Endothelial cell of umbilical vein (primary cell): ENCODE data around the gene THSD4. TPM values are rescaled to one million over a fixed set of nuclear protein-coding genes. Genes with fewer than 3 reads are reported as not detected.

Source experiments
- BruUV-seq: library from RNA; stranded (reverse); fragments of 400-500 nt; replicated peaks from 2 replicates; lab custom pipeline; 2021; lab: Mats Ljungman, UMichigan
- CTCF ChIA-PET: fragments of 300-600, 350-600 bp; sonication (Branson Sonifier 250); formaldehyde crosslinking; loops from one replicate; lab custom pipeline; 2021; ENCODE audit warnings: antibody characterized with exemption, inconsistent platforms; lab: Charles Lee
- POLR2A ChIA-PET: fragments of 300-600, 350-600 bp; sonication (Branson Sonifier 250); formaldehyde crosslinking; loops from one replicate; lab custom pipeline; 2021; ENCODE audit warnings: antibody characterized with exemption, inconsistent platforms; lab: Charles Lee
- DNase-seq: peaks from one replicate; pipeline ENCODE4 v3.0.0-alpha.2; 2011; ENCODE audit warnings: low read depth, low spot score
- FAIRE-seq: peaks from 2 replicates; lab custom pipeline; 2011; peaks lifted over from hg19 to GRCh38; lab: Jason Lieb, UNC
- H2AFZ ChIP-seq: 2 replicates; pipeline ENCODE4 v1.6.0; 2012; ENCODE audit warnings: low read depth, low read length, control low read depth, inconsistent platforms
- H3K27ac ChIP-seq: 2 replicates; pipeline ENCODE4 v1.5.1; 2011; ENCODE audit warnings: low read depth, mild to moderate bottlenecking, control low read depth, low read length, moderate library complexity; ENCODE audit not compliant: insufficient read depth
- H3K27me3 ChIP-seq, 2 experiments: 2 replicates each; pipeline versions ENCODE4 v1.6.0 to v1.6.1; 2011; ENCODE audit warnings: low read length in 2 of 2, mixed read lengths in 1 of 2; ENCODE audit not compliant: control insufficient read depth in 2 of 2, insufficient read depth in 2 of 2
- H3K36me3 ChIP-seq, 2 experiments: 2 replicates in 1 of 2; 3 replicates in 1 of 2; pipeline ENCODE4 v1.5.1; 2011; ENCODE audit warnings: low read length in 2 of 2, mild to moderate bottlenecking in 1 of 2, moderate library complexity in 1 of 2; ENCODE audit not compliant: control insufficient read depth in 2 of 2, insufficient read depth in 2 of 2; ENCODE audit errors: extremely low read depth in 1 of 2
- H3K4me1 ChIP-seq: 3 replicates; pipeline ENCODE4 v1.5.1; 2011; ENCODE audit warnings: mild to moderate bottlenecking, low read length; ENCODE audit not compliant: control insufficient read depth, insufficient read depth; ENCODE audit errors: extremely low read depth
- H3K4me2 ChIP-seq: 2 replicates; pipeline ENCODE4 v1.6.1; 2011; ENCODE audit warnings: low read length, control low read depth, mixed read lengths; ENCODE audit not compliant: insufficient read depth
- H3K4me3 ChIP-seq, 3 experiments: fragments of 200-600 bp in 1 of 3; sonication (generic), shearing (Covaris generic) in 1 of 3; replicated peaks in 1 of 3; 2 replicates each; pipeline ENCODE4 v1.5.1; 2011 to 2016; ENCODE audit warnings: control low read depth in 3 of 3, low read length in 3 of 3, mild to moderate bottlenecking in 2 of 3, inconsistent platforms in 1 of 3, low read depth in 1 of 3, moderate library complexity in 1 of 3; ENCODE audit not compliant: insufficient read depth in 1 of 3
- H3K79me2 ChIP-seq: 2 replicates; pipeline ENCODE4 v1.6.0; 2012; ENCODE audit warnings: low read length, inconsistent platforms; ENCODE audit not compliant: control insufficient read depth, insufficient read depth
- H3K9ac ChIP-seq: replicated peaks from 2 replicates; pipeline ENCODE3; 2011; ENCODE audit warnings: low read length, control low read depth; ENCODE audit not compliant: insufficient read depth; ENCODE audit errors: extremely low read depth
- H3K9me1 ChIP-seq: replicated peaks from 3 replicates; pipeline ENCODE4 v1.6.0; 2011; ENCODE audit warnings: mild to moderate bottlenecking, low read length; ENCODE audit not compliant: control insufficient read depth, insufficient read depth; ENCODE audit errors: extremely low read depth
- H3K9me3 ChIP-seq: replicated peaks from 2 replicates; pipeline ENCODE4 v1.5.1; 2012; ENCODE audit warnings: low read length, inconsistent platforms; ENCODE audit not compliant: control insufficient read depth, insufficient read depth
- H4K20me1 ChIP-seq: replicated peaks from 2 replicates; pipeline ENCODE3; 2011; ENCODE audit warnings: mild to moderate bottlenecking, low read length; ENCODE audit not compliant: control insufficient read depth, insufficient read depth; ENCODE audit errors: extremely low read depth
- EZH2 ChIP-seq: IDR thresholded peaks from 2 replicates; pipeline ENCODE4 v1.6.1; 2012; ENCODE audit warnings: borderline replicate concordance, low read depth, mild to moderate bottlenecking, moderate library complexity, low read length, inconsistent platforms; ENCODE audit not compliant: severe bottlenecking
- FOS ChIP-seq: IDR thresholded peaks from 2 replicates; pipeline ENCODE4 v1.6.1; 2011; ENCODE audit warnings: mild to moderate bottlenecking, low read length, moderate library complexity, borderline replicate concordance; ENCODE audit not compliant: insufficient read depth
- GATA2 ChIP-seq: IDR thresholded peaks from 2 replicates; pipeline ENCODE4 v1.7.0; 2011; ENCODE audit warnings: low read depth, mild to moderate bottlenecking, moderate library complexity, mixed read lengths, low read length; ENCODE audit not compliant: insufficient read length, insufficient read depth
- JUN ChIP-seq: IDR thresholded peaks from 2 replicates; pipeline ENCODE4 v1.6.1; 2011; ENCODE audit warnings: borderline replicate concordance, low read depth; ENCODE audit not compliant: insufficient read length, insufficient read depth
- MYC ChIP-seq: IDR thresholded peaks from one replicate; pipeline ENCODE4 v1.6.1; 2011; ENCODE audit warnings: mild to moderate bottlenecking, low read depth, low read length
- POLR2A ChIP-seq: IDR thresholded peaks from 2 replicates; pipeline ENCODE4 v1.6.1; 2012; ENCODE audit warnings: low read depth, mild to moderate bottlenecking, control low read depth, low read length
- POLR2AphosphoS5 ChIP-seq: IDR thresholded peaks from 2 replicates; pipeline ENCODE4 v1.6.1; 2012; ENCODE audit warnings: low read depth, mild to moderate bottlenecking, control low read depth, low read length, moderate library complexity; ENCODE audit not compliant: insufficient read depth
- dilution Hi-C: fragments of 300-500 bp; cut with MboI; formaldehyde crosslinking; loops from one replicate; pipeline ENCODE4 v1.15.0; 2019; ENCODE audit warnings: low sequenced_read_pairs; ENCODE audit not compliant: extremely low pct_ligation_motif_present
- intact Hi-C: fragments of 100-400 bp; cut with micrococcal nuclease; formaldehyde crosslinking; loops from one replicate; pipeline ENCODE4 v1.10.0; 2022
- polyA plus RNA-seq, 4 experiments: library from polyadenylated mRNA; depleted of rRNA in 3 of 4; stranded (reverse) in 3 of 4; unstranded in 1 of 4; fragments of >200 nt; gene quantifications; 2 replicates each; pipeline versions ENCODE4 v1.2.1 to v1.2.3, GENCODE V29; 2011 to 2012; ENCODE audit warnings: missing spikeins in 1 of 4
- total RNA-seq: library from RNA; stranded (reverse); gene quantifications from 2 replicates; pipeline ENCODE4 v1.2.3, GENCODE V29; 2021
- TF ChIP-seq, protein P1 (sequence below): IDR thresholded peaks from 2 replicates; pipeline ENCODE4 v1.6.1; 2011; ENCODE audit not compliant: insufficient read depth, insufficient read length
- TF ChIP-seq, protein P2 (sequence below), 2 donors: IDR thresholded peaks; 1 replicate in 1 of 2; 2 replicates in 1 of 2; pipeline ENCODE4 v1.5.1; 2011; ENCODE audit warnings: low read length in 2 of 2, mild to moderate bottlenecking in 2 of 2, moderate library complexity in 2 of 2, control low read depth in 1 of 2, inconsistent platforms in 1 of 2, low read depth in 1 of 2; ENCODE audit not compliant: insufficient read depth in 1 of 2; ENCODE audit errors: extremely low read depth in 1 of 2

Gene THSD4
- total and polyA plus RNA-seq, 2 donors (not counting 3 experiments of a cell fraction or from before 2014, with no cell fraction given): 9.9 to 25.4 TPM

DNA sequence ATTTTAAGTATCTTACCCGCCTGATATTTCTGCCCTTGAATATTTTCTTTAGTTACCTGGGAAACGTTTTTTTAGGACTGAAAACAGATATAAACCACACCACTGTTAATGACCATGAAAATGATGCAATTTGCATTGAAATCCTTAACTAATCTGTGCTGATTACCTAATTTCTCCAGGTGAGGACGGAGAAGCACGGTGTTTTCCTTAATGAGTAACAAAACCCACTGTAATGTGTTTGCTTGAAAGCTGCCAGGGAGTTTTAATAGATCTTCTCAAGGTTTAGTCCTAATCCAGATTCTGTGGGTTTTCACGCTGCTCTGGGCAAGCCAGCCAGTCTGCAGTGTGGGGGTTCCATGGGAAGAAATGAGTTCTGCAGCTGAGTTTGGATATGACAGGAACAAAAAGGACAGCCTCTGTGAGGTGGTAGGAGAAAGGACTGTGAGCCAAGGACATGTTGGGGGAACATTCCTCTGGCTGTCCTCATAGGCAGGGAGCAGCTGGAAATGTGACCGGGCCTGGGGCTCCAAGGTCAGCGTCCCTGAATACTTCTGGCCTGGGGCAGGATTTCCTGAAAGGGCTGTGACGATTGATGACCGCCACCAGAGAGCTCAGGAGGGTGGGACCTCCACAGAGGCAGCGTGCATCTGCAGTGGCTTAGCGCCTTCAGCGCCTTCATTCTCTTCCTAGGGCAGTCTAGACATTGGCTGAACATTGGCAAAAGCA lies 18.6 kb downstream of the THSD4 start:
- no peaks in the 10 kb centered on the region for H4K20me1 ChIP-seq
- H3K36me3 ChIP-seq: no peaks in the 10 kb centered on the region
- DNase-seq: no peak
- no peaks in the 10 kb centered on the region for H3K79me2 ChIP-seq
- peaks cover 59% of the 10 kb centered on the region for H3K4me1 ChIP-seq
- no peaks in the 10 kb centered on the region for H3K27me3 ChIP-seq
- H3K27ac ChIP-seq: peak overlapping the region; percentile 35
- H3K9me3 ChIP-seq: no peaks in the 10 kb centered on the region
- dilution Hi-C loops (no loop called here), intact Hi-C loops (loop anchor here (5.0 kb wide), 1 partner anchor 143 kb away; no protein-coding TSS in a partner anchor)
- BruUV-seq: no TSS peak
- H3K9ac ChIP-seq: no peak overlapping the region
- TF ChIP-seq MYC (no peak), JUN (no peak), FOS (no peak), GATA2 (no peak), POLR2AphosphoS5 (no peak), EZH2 (no peak), POLR2A (no peak)
- TF ChIP-seq, protein P1, sequence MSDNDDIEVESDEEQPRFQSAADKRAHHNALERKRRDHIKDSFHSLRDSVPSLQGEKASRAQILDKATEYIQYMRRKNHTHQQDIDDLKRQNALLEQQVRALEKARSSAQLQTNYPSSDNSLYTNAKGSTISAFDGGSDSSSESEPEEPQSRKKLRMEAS: no peak
- TF ChIP-seq, protein P2, sequence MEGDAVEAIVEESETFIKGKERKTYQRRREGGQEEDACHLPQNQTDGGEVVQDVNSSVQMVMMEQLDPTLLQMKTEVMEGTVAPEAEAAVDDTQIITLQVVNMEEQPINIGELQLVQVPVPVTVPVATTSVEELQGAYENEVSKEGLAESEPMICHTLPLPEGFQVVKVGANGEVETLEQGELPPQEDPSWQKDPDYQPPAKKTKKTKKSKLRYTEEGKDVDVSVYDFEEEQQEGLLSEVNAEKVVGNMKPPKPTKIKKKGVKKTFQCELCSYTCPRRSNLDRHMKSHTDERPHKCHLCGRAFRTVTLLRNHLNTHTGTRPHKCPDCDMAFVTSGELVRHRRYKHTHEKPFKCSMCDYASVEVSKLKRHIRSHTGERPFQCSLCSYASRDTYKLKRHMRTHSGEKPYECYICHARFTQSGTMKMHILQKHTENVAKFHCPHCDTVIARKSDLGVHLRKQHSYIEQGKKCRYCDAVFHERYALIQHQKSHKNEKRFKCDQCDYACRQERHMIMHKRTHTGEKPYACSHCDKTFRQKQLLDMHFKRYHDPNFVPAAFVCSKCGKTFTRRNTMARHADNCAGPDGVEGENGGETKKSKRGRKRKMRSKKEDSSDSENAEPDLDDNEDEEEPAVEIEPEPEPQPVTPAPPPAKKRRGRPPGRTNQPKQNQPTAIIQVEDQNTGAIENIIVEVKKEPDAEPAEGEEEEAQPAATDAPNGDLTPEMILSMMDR (IDR thresholded peaks at IDR 0.05; ENCODE audit: extremely low read depth in 1 of 2, insufficient read depth in 1 of 2, low read depth in 1 of 2, low read length in 2 of 2): no peak
- H3K4me2 ChIP-seq: no peak overlapping the region
- POLR2A ChIA-PET: no interaction called here
- H3K4me3 ChIP-seq: no peak overlapping the region
- no peak overlapping the region for H2AFZ ChIP-seq
- CTCF ChIA-PET: no interaction called here
- peak; percentile 37 for FAIRE-seq
- no peaks in the 10 kb centered on the region for H3K9me1 ChIP-seq
